Breast epithelium (tissue), 3 donors: ENCODE results near the gene GPR137C.

Experiments
- POLR2AphosphoS5 ChIP-seq, 3 donors: sonication (generic); formaldehyde crosslinking; IDR thresholded peaks; one replicate each; pipeline ENCODE4 v1.6.1; 2017; ENCODE audit warnings: antibody characterized with exemption in 3 of 3
- TF ChIP-seq, protein P1 (sequence below), 3 donors: fragments of 450-650 bp; IDR thresholded peaks; one replicate each; pipeline ENCODE4 v1.5.1; 2016 to 2017; ENCODE audit warnings: antibody characterized with exemption in 3 of 3, mild to moderate bottlenecking in 3 of 3, moderate library complexity in 3 of 3

DNA sequence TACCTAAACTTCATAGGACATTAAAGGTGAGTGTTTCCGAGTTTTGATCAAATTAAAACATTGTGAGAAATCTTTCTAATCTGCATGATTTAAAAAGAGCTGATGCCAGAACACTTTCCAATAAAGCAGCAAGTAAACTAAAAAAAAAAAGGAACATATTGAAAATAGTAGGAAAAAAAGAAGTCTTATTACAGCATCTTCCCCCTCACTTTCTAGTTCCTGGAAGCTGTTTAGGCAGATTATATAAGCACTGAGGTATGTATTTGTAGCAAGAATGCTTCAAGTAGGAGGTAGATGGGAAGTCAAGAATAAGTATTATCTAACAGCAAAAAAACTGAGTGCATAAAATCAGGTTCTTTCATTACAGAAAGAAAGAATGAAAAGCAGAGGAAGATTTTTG, 96.9 kb downstream of the GPR137C start:
- TF ChIP-seq, protein P1, sequence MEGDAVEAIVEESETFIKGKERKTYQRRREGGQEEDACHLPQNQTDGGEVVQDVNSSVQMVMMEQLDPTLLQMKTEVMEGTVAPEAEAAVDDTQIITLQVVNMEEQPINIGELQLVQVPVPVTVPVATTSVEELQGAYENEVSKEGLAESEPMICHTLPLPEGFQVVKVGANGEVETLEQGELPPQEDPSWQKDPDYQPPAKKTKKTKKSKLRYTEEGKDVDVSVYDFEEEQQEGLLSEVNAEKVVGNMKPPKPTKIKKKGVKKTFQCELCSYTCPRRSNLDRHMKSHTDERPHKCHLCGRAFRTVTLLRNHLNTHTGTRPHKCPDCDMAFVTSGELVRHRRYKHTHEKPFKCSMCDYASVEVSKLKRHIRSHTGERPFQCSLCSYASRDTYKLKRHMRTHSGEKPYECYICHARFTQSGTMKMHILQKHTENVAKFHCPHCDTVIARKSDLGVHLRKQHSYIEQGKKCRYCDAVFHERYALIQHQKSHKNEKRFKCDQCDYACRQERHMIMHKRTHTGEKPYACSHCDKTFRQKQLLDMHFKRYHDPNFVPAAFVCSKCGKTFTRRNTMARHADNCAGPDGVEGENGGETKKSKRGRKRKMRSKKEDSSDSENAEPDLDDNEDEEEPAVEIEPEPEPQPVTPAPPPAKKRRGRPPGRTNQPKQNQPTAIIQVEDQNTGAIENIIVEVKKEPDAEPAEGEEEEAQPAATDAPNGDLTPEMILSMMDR (IDR thresholded peaks at IDR 0.05), result no peak
- TF ChIP-seq POLR2AphosphoS5 (IDR thresholded peaks at IDR 0.05), result no peak
